PC-3 (cell line): ENCODE measurements around the gene ADGRF5. TPM values are rescaled to one million over a fixed set of nuclear protein-coding genes. Genes with fewer than 3 reads are reported as not detected.

Experiments used
- ATAC-seq: fragments of 200-7000 bp; cut with Tn5 transposase; 2 replicates; pipeline ENCODE4 v1.9.1; 2020; ENCODE audit warnings: mild to moderate bottlenecking, moderate library complexity
- BruUV-seq: library from RNA; stranded (reverse); fragments of 400-500 nt; replicated peaks from 2 replicates; lab custom pipeline; 2021; lab: Mats Ljungman, UMichigan
- CTCF ChIA-PET: fragments of 300-600 bp; sonication (Branson Sonifier 250); formaldehyde crosslinking; loops from one replicate; lab custom pipeline; 2022; ENCODE audit warnings: antibody characterized with exemption; lab: Charles Lee
- POLR2A ChIA-PET: fragments of 300-600 bp; sonication (Branson Sonifier 250); formaldehyde crosslinking; loops from one replicate; lab custom pipeline; 2022; ENCODE audit warnings: antibody characterized with exemption; ENCODE audit not compliant: unreplicated experiment; lab: Charles Lee
- DNase-seq: peaks from one replicate; pipeline ENCODE4 v3.0.0-alpha.2; 2015
- H2AFZ ChIP-seq: fragments of 300-600 bp; sonication (generic); 2 replicates; pipeline ENCODE4 v1.6.0; 2016; ENCODE audit warnings: antibody characterized with exemption, low read length
- H3F3A ChIP-seq: fragments of 300-600 bp; sonication (generic); one replicate; pipeline ENCODE4 v1.6.0; 2017; ENCODE audit warnings: antibody characterized with exemption, low read length, control low read depth, mild to moderate bottlenecking; ENCODE audit not compliant: unreplicated experiment
- H3K27ac ChIP-seq: fragments of 300-600 bp; sonication (generic); 2 replicates; pipeline ENCODE4 v1.5.1; 2016; ENCODE audit warnings: mild to moderate bottlenecking, low read length
- H3K27me3 ChIP-seq: fragments of 300-600 bp; sonication (generic); 2 replicates; pipeline ENCODE4 v1.6.1; 2016; ENCODE audit warnings: low read length, mixed read lengths
- H3K36me3 ChIP-seq: fragments of 300-600 bp; sonication (generic); 2 replicates; pipeline ENCODE4 v1.6.1; 2016; ENCODE audit warnings: low read depth, mixed run types, low read length, mixed read lengths
- H3K4me1 ChIP-seq: fragments of 300-600 bp; sonication (generic); 2 replicates; pipeline ENCODE4 v1.5.1; 2016; ENCODE audit warnings: low read length; ENCODE audit not compliant: insufficient read depth
- H3K4me2 ChIP-seq: fragments of 300-600 bp; sonication (generic); 2 replicates; pipeline ENCODE4 v1.6.0; 2016; ENCODE audit warnings: low read length
- H3K4me3 ChIP-seq: fragments of 300-600 bp; sonication (generic); 2 replicates; pipeline ENCODE4 v1.5.1; 2016; ENCODE audit warnings: mild to moderate bottlenecking, low read length, mixed read lengths
- H3K79me2 ChIP-seq: fragments of 300-600 bp; sonication (generic); 2 replicates; pipeline ENCODE4 v1.6.1; 2017; ENCODE audit warnings: low read length, mixed read lengths
- H3K9ac ChIP-seq: fragments of 300-600 bp; sonication (generic); 2 replicates; pipeline ENCODE4 v1.6.0; 2016; ENCODE audit warnings: mild to moderate bottlenecking, low read length
- H3K9me2 ChIP-seq: fragments of 300-600 bp; sonication (generic); replicated peaks from 2 replicates; pipeline ENCODE4 v1.6.1; 2016; ENCODE audit warnings: mixed run types, low read length, mixed read lengths
- H3K9me3 ChIP-seq: fragments of 300-600 bp; sonication (generic); 2 replicates; pipeline ENCODE4 v1.6.1; 2016; ENCODE audit warnings: low read length, mixed read lengths
- H4K20me1 ChIP-seq: fragments of 300-600 bp; sonication (generic); 2 replicates; pipeline ENCODE4 v1.6.1; 2016; ENCODE audit warnings: low read length, mixed read lengths
- EZH2 ChIP-seq: fragments of 300-600 bp; sonication (generic); IDR thresholded peaks from one replicate; pipeline ENCODE4 v1.6.1; 2017; ENCODE audit warnings: antibody characterized with exemption, mild to moderate bottlenecking, low read length; ENCODE audit not compliant: unreplicated experiment
- EZH2phosphoT487 ChIP-seq: fragments of 300-600 bp; sonication (generic); IDR thresholded peaks from 2 replicates; pipeline ENCODE4 v1.6.1; 2018; ENCODE audit warnings: mild to moderate bottlenecking, antibody characterized with exemption, low read length, borderline replicate concordance
- intact Hi-C: fragments of 100-400 bp; cut with micrococcal nuclease; formaldehyde crosslinking; loops from 2 replicates; pipeline ENCODE4 v1.9.0; 2023
- total RNA-seq: library from RNA; depleted of rRNA; stranded (reverse); fragments of >200 nt; gene quantifications from 2 replicates; pipeline ENCODE4 v1.2.3, GENCODE V29; 2014
- TF ChIP-seq, protein P1 (sequence below): fragments of 300-600 bp; sonication (generic); conservative IDR thresholded peaks from 2 replicates; pipeline ENCODE4 v1.5.1; 2017; ENCODE audit warnings: antibody characterized with exemption, low read depth, mild to moderate bottlenecking, low read length

The ADGRF5 gene
- total RNA-seq, 1 experiment from 2014 or later, result 1.6 TPM

DNA sequence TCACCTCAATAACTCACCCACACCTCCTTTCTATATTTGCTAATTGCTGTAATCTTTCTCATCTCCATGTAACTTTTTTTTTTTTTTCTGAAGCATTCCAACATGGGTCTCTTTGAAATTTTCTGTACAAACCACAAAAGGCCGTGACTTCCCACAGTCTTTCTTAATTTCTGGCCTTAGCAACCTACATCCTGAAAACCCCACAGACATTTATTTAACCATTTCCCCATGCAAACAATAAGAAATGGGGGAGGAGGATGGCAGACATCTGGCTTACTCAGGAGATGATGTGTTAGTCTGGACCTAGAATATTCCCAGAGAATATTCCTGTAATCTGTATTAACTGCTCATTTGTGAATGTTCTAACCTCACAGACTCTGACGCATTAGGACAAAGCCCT is 70.9 kb downstream of the ADGRF5 start:
- Histone ChIP-seq H3K36me3 (no peaks in the 10 kb centered on the region), H3K9me2 (no peaks in the 10 kb centered on the region), H3K27me3 (no peaks in the 10 kb centered on the region), H3K27ac (no peak overlapping the region), H3K4me1 (peaks cover 32% of the 10 kb centered on the region), H3K4me3 (no peak overlapping the region), H3K4me2 (no peak overlapping the region), H2AFZ (no peak overlapping the region), H3K79me2 (no peaks in the 10 kb centered on the region), H4K20me1 (no peaks in the 10 kb centered on the region), H3K9me3 (no peaks in the 10 kb centered on the region), H3K9ac (no peak overlapping the region), H3F3A (no peaks in the 10 kb centered on the region)
- ATAC-seq (no peak), DNase-seq (peak; percentile 46)
- no TSS peak for BruUV-seq
- no peak for TF ChIP-seq EZH2
- TF ChIP-seq, protein P1, sequence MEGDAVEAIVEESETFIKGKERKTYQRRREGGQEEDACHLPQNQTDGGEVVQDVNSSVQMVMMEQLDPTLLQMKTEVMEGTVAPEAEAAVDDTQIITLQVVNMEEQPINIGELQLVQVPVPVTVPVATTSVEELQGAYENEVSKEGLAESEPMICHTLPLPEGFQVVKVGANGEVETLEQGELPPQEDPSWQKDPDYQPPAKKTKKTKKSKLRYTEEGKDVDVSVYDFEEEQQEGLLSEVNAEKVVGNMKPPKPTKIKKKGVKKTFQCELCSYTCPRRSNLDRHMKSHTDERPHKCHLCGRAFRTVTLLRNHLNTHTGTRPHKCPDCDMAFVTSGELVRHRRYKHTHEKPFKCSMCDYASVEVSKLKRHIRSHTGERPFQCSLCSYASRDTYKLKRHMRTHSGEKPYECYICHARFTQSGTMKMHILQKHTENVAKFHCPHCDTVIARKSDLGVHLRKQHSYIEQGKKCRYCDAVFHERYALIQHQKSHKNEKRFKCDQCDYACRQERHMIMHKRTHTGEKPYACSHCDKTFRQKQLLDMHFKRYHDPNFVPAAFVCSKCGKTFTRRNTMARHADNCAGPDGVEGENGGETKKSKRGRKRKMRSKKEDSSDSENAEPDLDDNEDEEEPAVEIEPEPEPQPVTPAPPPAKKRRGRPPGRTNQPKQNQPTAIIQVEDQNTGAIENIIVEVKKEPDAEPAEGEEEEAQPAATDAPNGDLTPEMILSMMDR, result no peak
- TF ChIP-seq EZH2phosphoT487, result no peak
- intact Hi-C loops, result loop anchor here (5.0 to 10.0 kb wide), 2 partner anchors 42 to 454 kb away; partner anchors contain the start of gene TNFRSF21
- ChIA-PET CTCF (no interaction called here), POLR2A (no interaction called here)

DNA sequence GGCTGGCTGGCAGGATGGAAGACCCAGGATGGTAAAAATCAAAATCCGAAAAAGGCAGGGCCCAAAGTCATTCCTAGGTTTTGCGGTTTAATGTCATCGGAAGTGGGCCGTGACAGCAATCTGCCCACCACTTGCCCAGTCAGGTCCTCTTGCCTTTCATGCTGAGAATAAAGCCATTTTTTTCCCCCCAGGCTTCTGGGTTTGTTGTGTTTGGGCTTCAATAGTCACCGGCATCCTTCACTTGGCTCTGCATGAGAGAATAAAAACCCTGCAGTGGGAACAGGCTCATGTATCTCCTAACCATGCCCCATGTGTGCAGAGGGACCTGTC is 72.4 kb downstream of the ADGRF5 start:
- H3K9ac ChIP-seq, result peak overlapping the region; percentile 46
- BruUV-seq, result TSS peak; percentile 39

More for the DNA sequence above, 72.4 kb downstream of the ADGRF5 start:
- Histone ChIP-seq H3K9me3 (no peaks in the 10 kb centered on the region), H3K4me1 (peaks cover 32% of the 10 kb centered on the region), H4K20me1 (no peaks in the 10 kb centered on the region), H3K27ac (peak overlapping the region; percentile 70), H3K79me2 (no peaks in the 10 kb centered on the region), H3K9me2 (no peaks in the 10 kb centered on the region), H3K36me3 (no peaks in the 10 kb centered on the region), H3F3A (no peaks in the 10 kb centered on the region), H2AFZ (peak overlapping the region; percentile 82), H3K4me3 (peak overlapping the region; percentile 26; the same call in 1 of the 2 replicates), H3K4me2 (peak overlapping the region; percentile 74), H3K27me3 (no peaks in the 10 kb centered on the region)
- TF ChIP-seq, protein P1, result no peak
- TF ChIP-seq EZH2 (no peak), EZH2phosphoT487 (no peak)
- ChIA-PET CTCF (interaction anchor here (1.0 to 1.7 kb wide), 2 partner anchors 137 to 141 kb away, joined by 4 to 16 read pairs; no protein-coding TSS in a partner anchor), POLR2A (no interaction called here)
- ATAC-seq, result peak; percentile 23
- intact Hi-C loops, result loop anchor here (1.0 to 5.0 kb wide), 7 partner anchors 65 to 432 kb away; no protein-coding TSS in a partner anchor
- DNase-seq, result peak; percentile 71
